ENCODE data around the gene RGS6.

RGS6 gene

DNA sequence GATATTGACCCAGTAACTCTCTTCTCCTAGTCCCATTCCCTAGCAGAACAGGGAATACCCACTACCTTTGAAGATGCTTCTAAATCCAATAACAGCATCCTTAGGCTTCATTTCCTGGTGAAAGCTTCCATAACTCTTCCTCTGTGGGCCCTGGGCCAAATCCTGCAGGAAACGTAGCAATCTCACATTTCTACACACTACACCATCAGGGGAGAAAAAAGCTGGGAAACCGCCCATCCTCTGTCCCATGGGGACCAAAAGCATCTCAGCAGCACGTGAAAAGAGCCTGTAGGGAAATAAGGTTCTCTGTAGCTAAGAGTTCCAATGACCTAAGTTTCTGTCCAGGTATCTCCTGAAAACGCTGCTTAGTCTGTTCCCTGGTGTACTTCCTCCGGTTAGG is 621.4 kb downstream of the RGS6 start:
- TF ChIP-seq POU2F2 (IDR thresholded peaks at IDR 0.05; ENCODE audit: low read depth, low read length): no peak
- no peak for TF ChIP-seq PAX5 (IDR thresholded peaks at IDR 0.05; ENCODE audit: insufficient read depth, low read length, severe bottlenecking)
- TF ChIP-seq POLR2AphosphoS5 (IDR thresholded peaks at IDR 0.05; ENCODE audit: low read depth, low read length): no peak
- TF ChIP-seq POLR2A (IDR thresholded peaks at IDR 0.05; ENCODE audit: low read depth, low read length): no peak
- no peak for TF ChIP-seq TAF1 (IDR thresholded peaks at IDR 0.05; ENCODE audit: low read depth, low read length)
- TF ChIP-seq SPI1 (IDR thresholded peaks at IDR 0.05; ENCODE audit: low read depth, low read length): no peak
- DNase-seq (ENCODE audit: insufficient read length, low spot score) (no peak), FAIRE-seq (no peak)

DNA sequence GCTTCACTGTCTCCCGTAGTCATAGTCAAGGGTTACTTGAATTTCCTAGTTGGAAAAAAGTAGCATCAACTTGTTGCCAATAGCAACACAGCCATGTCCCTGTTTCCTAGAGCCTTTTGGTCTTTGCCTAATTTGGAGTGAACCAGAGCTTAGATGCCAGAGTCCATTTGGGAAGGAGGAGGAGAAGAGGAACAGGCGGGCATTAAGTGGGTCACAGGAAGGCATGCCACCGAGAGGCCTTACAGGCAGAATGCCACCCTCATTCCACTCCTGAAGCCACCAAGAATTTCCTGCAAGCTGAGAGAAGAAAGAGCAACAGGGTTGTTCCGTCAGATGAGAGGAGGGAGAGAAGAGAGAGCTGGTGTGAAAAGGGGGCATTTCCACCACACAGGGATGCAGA is 622.2 kb downstream of the RGS6 start:
- TF ChIP-seq TAF1 (IDR thresholded peaks at IDR 0.05; ENCODE audit: low read depth, low read length) (no peak), SPI1 (IDR thresholded peaks at IDR 0.05; ENCODE audit: low read depth, low read length) (no peak), POLR2A (IDR thresholded peaks at IDR 0.05; ENCODE audit: low read depth, low read length) (no peak), POU2F2 (IDR thresholded peaks at IDR 0.05; ENCODE audit: low read depth, low read length) (no peak), PAX5 (IDR thresholded peaks at IDR 0.05; ENCODE audit: insufficient read depth, low read length, severe bottlenecking) (no peak), POLR2AphosphoS5 (IDR thresholded peaks at IDR 0.05; ENCODE audit: low read depth, low read length) (no peak)
- FAIRE-seq: no peak
- DNase-seq (ENCODE audit: insufficient read length, low spot score): no peak

DNA sequence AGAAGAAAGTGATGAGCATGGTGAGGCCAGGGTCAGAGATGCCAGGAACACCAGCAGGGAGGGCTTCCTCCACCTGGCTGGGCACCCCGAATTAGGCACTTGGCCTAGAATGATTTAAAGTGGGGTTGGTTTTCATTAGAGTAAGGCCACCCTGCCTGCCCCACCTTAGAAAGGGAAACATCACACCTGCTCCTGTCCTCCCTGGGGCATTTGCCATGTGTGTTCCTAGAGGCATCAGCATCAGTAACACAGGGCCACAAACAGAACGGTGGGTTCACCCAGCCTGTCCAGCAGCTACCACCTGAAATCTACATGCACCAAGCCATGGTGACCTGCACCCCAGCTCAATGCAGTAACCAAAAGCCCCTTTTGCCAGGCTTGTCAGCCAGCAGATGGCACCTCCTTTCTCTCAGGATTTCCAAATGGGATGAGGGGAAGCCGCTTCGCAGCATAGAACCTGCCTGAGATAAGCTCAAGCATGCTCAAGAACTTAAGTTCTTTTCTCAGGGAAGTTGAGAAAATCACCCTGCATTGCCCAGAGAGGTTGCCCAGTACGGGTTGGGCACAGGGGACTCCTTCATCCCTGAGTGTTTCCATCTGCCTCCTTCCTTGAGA is 622.9 kb downstream of the RGS6 start:
- FAIRE-seq (no peak), DNase-seq (ENCODE audit: insufficient read length, low spot score) (no peak)
- no peak for TF ChIP-seq PAX5 (IDR thresholded peaks at IDR 0.05; ENCODE audit: insufficient read depth, low read length, severe bottlenecking)
- no peak for TF ChIP-seq POLR2AphosphoS5 (IDR thresholded peaks at IDR 0.05; ENCODE audit: low read depth, low read length)
- TF ChIP-seq SPI1 (IDR thresholded peaks at IDR 0.05; ENCODE audit: low read depth, low read length): no peak
- no peak for TF ChIP-seq POLR2A (IDR thresholded peaks at IDR 0.05; ENCODE audit: low read depth, low read length)
- no peak for TF ChIP-seq POU2F2 (IDR thresholded peaks at IDR 0.05; ENCODE audit: low read depth, low read length)
- TF ChIP-seq TAF1 (IDR thresholded peaks at IDR 0.05; ENCODE audit: low read depth, low read length): no peak

DNA sequence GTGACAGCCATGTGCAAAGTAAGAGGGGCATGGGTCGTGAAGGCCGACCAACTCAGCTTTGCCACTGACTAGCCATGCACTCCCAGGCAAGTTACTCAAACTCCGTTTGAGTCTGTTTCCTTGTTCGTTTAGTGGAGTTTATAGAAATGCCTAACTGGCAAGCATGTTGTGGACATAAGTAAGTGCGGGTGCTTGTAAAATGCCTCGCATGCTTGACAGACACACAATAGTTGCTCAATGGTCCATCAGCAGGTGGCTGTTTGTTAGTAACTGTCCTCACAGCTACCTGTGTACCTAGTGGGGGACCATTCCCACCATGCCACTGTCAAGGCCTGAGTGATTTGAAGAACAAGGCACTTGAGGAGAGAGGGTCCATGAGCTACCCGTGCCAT is 623.4 kb downstream of the RGS6 start:
- peak; percentile 23 for FAIRE-seq
- no peak for TF ChIP-seq POU2F2 (IDR thresholded peaks at IDR 0.05; ENCODE audit: low read depth, low read length)
- no peak for TF ChIP-seq POLR2A (IDR thresholded peaks at IDR 0.05; ENCODE audit: low read depth, low read length)
- TF ChIP-seq PAX5 (IDR thresholded peaks at IDR 0.05; ENCODE audit: insufficient read depth, low read length, severe bottlenecking): no peak
- no peak for TF ChIP-seq POLR2AphosphoS5 (IDR thresholded peaks at IDR 0.05; ENCODE audit: low read depth, low read length)
- no peak for TF ChIP-seq TAF1 (IDR thresholded peaks at IDR 0.05; ENCODE audit: low read depth, low read length)
- TF ChIP-seq SPI1 (IDR thresholded peaks at IDR 0.05; ENCODE audit: low read depth, low read length): no peak

DNA sequence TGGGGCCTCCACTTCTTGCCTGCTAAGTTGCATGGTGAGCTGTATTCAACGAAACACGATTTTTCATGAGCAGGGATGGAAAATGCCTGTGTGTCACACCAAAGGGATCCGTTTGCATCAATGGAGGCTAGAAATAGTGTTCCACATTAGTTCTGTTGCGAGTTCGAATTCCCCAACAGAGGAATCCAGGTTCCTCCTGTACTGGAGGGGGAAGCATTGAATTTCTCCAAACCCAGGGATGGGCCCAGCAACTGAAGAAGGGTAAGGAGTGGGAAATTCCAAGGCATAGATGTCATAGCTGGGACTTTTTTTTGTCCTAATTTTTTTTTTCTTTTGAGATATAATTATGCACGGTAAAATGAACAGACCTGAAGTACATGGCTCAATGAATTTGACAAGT is 625.4 kb downstream of the RGS6 start:
- TF ChIP-seq POLR2A (IDR thresholded peaks at IDR 0.05; ENCODE audit: low read depth, low read length) (no peak), PAX5 (IDR thresholded peaks at IDR 0.05; ENCODE audit: insufficient read depth, low read length, severe bottlenecking) (no peak), POLR2AphosphoS5 (IDR thresholded peaks at IDR 0.05; ENCODE audit: low read depth, low read length) (no peak), TAF1 (IDR thresholded peaks at IDR 0.05; ENCODE audit: low read depth, low read length) (no peak), SPI1 (IDR thresholded peaks at IDR 0.05; ENCODE audit: low read depth, low read length) (no peak), POU2F2 (IDR thresholded peaks at IDR 0.05; ENCODE audit: low read depth, low read length) (no peak)
- FAIRE-seq: no peak
- no peak for DNase-seq (ENCODE audit: insufficient read length, low spot score)

More for the DNA sequence above, 623.4 kb downstream of the RGS6 start:
- no peak for DNase-seq (ENCODE audit: insufficient read length, low spot score)

DNA sequence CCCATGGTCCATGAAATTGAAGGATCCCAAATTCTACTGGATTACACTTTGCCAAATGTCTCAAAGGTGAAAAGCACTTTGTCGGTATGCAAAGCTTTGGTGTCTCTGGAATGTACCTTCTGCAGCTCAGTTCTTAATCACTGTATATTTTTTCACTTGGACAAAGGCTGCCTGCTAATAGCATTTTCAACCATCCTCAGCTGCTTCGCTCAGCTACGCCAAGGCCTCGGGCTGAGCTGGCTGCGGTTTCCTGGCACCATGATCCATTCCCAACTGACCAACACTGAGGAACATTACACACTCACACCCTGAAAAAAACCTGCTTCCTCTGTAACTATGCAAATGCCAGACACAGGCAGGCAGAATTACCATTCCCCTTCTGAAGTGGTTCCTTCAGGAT is 626.5 kb downstream of the RGS6 start:
- DNase-seq (ENCODE audit: insufficient read length, low spot score) (no peak), FAIRE-seq (no peak)
- TF ChIP-seq SPI1 (IDR thresholded peaks at IDR 0.05; ENCODE audit: low read depth, low read length) (no peak), TAF1 (IDR thresholded peaks at IDR 0.05; ENCODE audit: low read depth, low read length) (no peak), POLR2AphosphoS5 (IDR thresholded peaks at IDR 0.05; ENCODE audit: low read depth, low read length) (no peak), POU2F2 (IDR thresholded peaks at IDR 0.05; ENCODE audit: low read depth, low read length) (no peak), PAX5 (IDR thresholded peaks at IDR 0.05; ENCODE audit: insufficient read depth, low read length, severe bottlenecking) (no peak)

DNA sequence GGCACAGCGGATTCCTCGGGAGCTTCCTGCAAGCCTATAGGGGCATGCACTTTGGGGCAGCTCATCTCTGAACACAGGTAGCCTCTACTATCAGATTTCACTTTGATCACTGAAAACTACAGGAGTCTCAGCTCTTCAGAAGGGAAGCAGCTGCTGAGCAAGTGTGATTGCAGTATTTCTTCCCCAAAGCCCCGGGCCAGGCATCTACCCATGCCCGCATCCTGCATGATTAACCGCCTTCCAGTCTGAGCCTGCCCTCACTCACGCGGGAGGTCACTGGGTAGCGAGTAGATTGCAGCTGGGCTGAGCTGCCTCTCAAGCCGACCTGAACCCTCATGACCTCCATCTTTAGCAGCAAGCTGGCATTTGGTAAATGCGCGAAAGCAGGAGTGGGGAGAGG is 627.0 kb downstream of the RGS6 start:
- FAIRE-seq: no peak
- DNase-seq (ENCODE audit: insufficient read length, low spot score): no peak
- TF ChIP-seq POLR2AphosphoS5 (IDR thresholded peaks at IDR 0.05; ENCODE audit: low read depth, low read length) (no peak), POU2F2 (IDR thresholded peaks at IDR 0.05; ENCODE audit: low read depth, low read length) (no peak), POLR2A (IDR thresholded peaks at IDR 0.05; ENCODE audit: low read depth, low read length) (no peak), TAF1 (IDR thresholded peaks at IDR 0.05; ENCODE audit: low read depth, low read length) (no peak), PAX5 (IDR thresholded peaks at IDR 0.05; ENCODE audit: insufficient read depth, low read length, severe bottlenecking) (no peak), SPI1 (IDR thresholded peaks at IDR 0.05; ENCODE audit: low read depth, low read length) (no peak)

DNA sequence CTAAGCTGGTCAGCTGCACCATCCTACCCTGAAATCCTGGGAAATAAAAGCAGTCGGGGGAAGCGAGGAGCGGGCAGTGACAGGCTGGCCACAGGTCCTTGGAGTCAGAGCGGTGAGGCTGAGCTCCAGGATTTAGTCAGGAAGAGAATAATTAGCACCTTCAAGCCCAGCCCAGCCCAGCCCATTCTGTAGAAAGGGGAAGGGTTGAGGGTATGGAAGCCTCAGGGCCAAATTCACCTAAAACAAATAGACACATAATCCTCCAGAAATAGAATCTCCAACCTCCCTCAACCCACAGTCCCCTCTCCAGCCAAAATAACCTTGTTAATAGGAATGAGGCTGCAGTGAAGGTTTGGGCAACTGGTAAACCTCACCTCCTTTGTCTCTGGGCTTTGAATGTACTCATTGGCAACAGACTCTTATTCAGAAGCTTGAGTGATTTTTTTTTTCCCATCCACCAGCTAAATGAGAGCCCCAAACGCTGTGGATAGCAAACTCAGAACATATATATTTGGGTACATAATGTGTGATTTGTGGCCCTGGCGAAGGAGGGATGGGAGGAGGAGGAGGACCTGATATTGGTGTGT is 627.5 kb downstream of the RGS6 start:
- TF ChIP-seq POLR2A (IDR thresholded peaks at IDR 0.05; ENCODE audit: low read depth, low read length) (no peak), TAF1 (IDR thresholded peaks at IDR 0.05; ENCODE audit: low read depth, low read length) (no peak), POLR2AphosphoS5 (IDR thresholded peaks at IDR 0.05; ENCODE audit: low read depth, low read length) (no peak), POU2F2 (IDR thresholded peaks at IDR 0.05; ENCODE audit: low read depth, low read length) (no peak), PAX5 (IDR thresholded peaks at IDR 0.05; ENCODE audit: insufficient read depth, low read length, severe bottlenecking) (no peak)
- FAIRE-seq: no peak

DNA sequence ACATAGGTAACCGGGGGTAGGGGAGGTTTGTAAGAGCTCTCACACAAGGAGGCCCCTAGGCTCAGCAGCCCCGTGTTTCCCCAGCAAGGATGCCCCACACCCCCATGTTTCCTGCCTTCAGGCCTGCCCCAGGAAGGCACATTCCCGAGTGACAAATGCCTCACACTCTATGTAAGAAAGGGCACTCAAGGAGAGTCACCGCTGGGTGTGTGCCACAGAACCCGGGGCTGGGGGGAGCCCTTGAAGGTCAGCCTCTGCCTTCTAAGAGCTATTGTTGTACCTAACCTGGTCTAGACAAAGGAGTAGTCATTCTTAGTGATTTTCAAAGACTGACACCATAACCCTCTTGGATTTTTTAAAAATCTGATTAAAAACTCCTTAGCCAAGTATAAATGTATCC is 628.1 kb downstream of the RGS6 start:
- no peak for TF ChIP-seq POLR2A (IDR thresholded peaks at IDR 0.05; ENCODE audit: low read depth, low read length)
- TF ChIP-seq POLR2AphosphoS5 (IDR thresholded peaks at IDR 0.05; ENCODE audit: low read depth, low read length): no peak
- TF ChIP-seq PAX5 (IDR thresholded peaks at IDR 0.05; ENCODE audit: insufficient read depth, low read length, severe bottlenecking): no peak
- no peak for TF ChIP-seq TAF1 (IDR thresholded peaks at IDR 0.05; ENCODE audit: low read depth, low read length)
- TF ChIP-seq SPI1 (IDR thresholded peaks at IDR 0.05; ENCODE audit: low read depth, low read length): no peak
- no peak for TF ChIP-seq POU2F2 (IDR thresholded peaks at IDR 0.05; ENCODE audit: low read depth, low read length)
- DNase-seq (ENCODE audit: insufficient read length, low spot score) (no peak), FAIRE-seq (no peak)

More for the DNA sequence above, 627.5 kb downstream of the RGS6 start:
- DNase-seq (ENCODE audit: insufficient read length, low spot score): no peak
